Upper lobe of left lung (tissue), 4 donors: ENCODE data around the gene LIPF.

Experiments
- EP300 ChIP-seq, 4 donors: sonication (generic); formaldehyde crosslinking; IDR thresholded peaks; one replicate each; pipeline ENCODE4 v1.5.1; 2017; ENCODE audit warnings: antibody characterized with exemption in 4 of 4, control low read depth in 2 of 4
- POLR2A ChIP-seq, 4 donors: fragments of 450-650 bp; IDR thresholded peaks; one replicate each; pipeline ENCODE4 v1.5.1; 2016 to 2017; ENCODE audit warnings: antibody characterized with exemption in 4 of 4, mild to moderate bottlenecking in 2 of 4
- POLR2AphosphoS5 ChIP-seq, 2 donors: sonication (generic); formaldehyde crosslinking; IDR thresholded peaks; one replicate each; pipeline ENCODE4 v1.5.1; 2017; ENCODE audit warnings: antibody characterized with exemption in 2 of 2
- TF ChIP-seq, protein P1 (sequence below), 6 experiments: fragments of 450-650 bp in 4 of 6; fragments of 200-600 bp in 2 of 6; sonication (generic) in 2 of 6; IDR thresholded peaks; one replicate each; pipeline ENCODE4 v1.5.1; 2016 to 2019; ENCODE audit warnings: antibody characterized with exemption in 6 of 6

DNA sequence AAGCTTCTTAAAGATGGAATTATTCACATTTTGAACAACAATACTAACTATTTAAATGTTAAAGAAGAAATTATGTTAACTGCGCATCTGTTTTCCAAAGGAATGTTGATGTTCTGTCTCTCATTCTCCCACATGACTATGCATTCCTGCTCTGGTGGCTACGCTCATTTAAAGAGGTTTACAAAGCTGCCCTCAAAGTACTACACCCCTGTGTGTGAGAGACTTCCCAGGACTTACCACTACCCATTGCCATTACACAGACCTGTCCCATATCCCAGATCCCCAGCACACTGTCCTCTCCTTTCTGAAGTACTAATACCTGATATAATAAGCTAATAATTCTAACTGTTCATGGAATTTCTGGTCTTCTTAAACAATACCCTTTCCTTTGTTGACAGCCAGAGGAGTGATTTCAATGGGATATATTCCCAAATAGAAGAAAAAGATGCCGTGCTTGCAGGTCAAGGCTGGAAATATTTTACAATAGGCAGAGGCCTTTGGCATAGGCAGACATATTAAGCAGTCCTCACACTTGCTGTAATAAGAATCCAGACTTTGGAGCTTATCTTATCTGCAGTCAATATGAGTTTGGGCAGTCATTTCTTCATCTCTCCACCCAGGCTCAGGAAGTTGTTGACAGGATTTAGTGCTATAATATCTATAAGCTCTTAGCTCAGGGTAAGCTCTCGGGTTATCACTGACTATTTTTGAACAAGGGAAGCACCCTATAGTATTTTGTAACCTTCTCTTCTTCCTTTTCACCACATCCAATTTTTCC, 12.2 kb downstream of the LIPF start:
- TF ChIP-seq POLR2A (IDR thresholded peaks at IDR 0.05) = no peak
- TF ChIP-seq, protein P1, sequence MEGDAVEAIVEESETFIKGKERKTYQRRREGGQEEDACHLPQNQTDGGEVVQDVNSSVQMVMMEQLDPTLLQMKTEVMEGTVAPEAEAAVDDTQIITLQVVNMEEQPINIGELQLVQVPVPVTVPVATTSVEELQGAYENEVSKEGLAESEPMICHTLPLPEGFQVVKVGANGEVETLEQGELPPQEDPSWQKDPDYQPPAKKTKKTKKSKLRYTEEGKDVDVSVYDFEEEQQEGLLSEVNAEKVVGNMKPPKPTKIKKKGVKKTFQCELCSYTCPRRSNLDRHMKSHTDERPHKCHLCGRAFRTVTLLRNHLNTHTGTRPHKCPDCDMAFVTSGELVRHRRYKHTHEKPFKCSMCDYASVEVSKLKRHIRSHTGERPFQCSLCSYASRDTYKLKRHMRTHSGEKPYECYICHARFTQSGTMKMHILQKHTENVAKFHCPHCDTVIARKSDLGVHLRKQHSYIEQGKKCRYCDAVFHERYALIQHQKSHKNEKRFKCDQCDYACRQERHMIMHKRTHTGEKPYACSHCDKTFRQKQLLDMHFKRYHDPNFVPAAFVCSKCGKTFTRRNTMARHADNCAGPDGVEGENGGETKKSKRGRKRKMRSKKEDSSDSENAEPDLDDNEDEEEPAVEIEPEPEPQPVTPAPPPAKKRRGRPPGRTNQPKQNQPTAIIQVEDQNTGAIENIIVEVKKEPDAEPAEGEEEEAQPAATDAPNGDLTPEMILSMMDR (IDR thresholded peaks at IDR 0.05) = no peak
- TF ChIP-seq POLR2AphosphoS5 (IDR thresholded peaks at IDR 0.05) = no peak
- no peak for TF ChIP-seq EP300 (IDR thresholded peaks at IDR 0.05)
